Fibroblast of skin of abdomen (primary cell): ENCODE results near the gene NT5E.
A peak's percentile ranks its signal among the peaks of the same experiment; 100 is the strongest.

Source experiments
- DNase-seq: peaks from one replicate; pipeline ENCODE4 v3.0.0-alpha.2; 2013

Gene NT5E

GRCh38 chr6:85421972-85422371, 27.9 kb upstream of the NT5E start:
- peak; percentile 63 for DNase-seq

GRCh38 chr6:85422996-85423395, 26.9 kb upstream of the NT5E start:
- no peak for DNase-seq

- no peak for DNase-seq
These were observed 24.9 kb upstream of the NT5E start for GRCh38 chr6:85424981-85425380.

GRCh38 chr6:85425997-85426396, 23.9 kb upstream of the NT5E start:
- no peak for DNase-seq

GRCh38 chr6:85428486-85428885, 21.4 kb upstream of the NT5E start:
- no peak for DNase-seq

GRCh38 chr6:85429346-85429745, 20.5 kb upstream of the NT5E start:
- DNase-seq: peak; percentile 67

- DNase-seq: no peak
These were observed 18.6 kb upstream of the NT5E start for GRCh38 chr6:85431271-85431670.

GRCh38 chr6:85432554-85432953, 17.3 kb upstream of the NT5E start:
- no peak for DNase-seq

GRCh38 chr6:85435851-85436250, 14.0 kb upstream of the NT5E start:
- DNase-seq: peak; percentile 41

GRCh38 chr6:85436411-85436810, 13.5 kb upstream of the NT5E start:
- DNase-seq: peak; percentile 88

- no peak for DNase-seq
These were observed 12.9 kb upstream of the NT5E start for GRCh38 chr6:85436939-85437495.

GRCh38 chr6:85443349-85444117, 6.3 kb upstream of the NT5E start:
- no peak for DNase-seq

- peak; percentile 89 for DNase-seq
These were observed 480 bp upstream of the NT5E start for GRCh38 chr6:85449388-85449817.

- DNase-seq: no peak
These were observed 1.9 kb downstream of the NT5E start for GRCh38 chr6:85451565-85452306.

GRCh38 chr6:85452441-85452881, 2.6 kb downstream of the NT5E start:
- peak; percentile 84 for DNase-seq

GRCh38 chr6:85453052-85453451, 3.2 kb downstream of the NT5E start:
- no peak for DNase-seq

- DNase-seq: no peak
These were observed 3.6 kb downstream of the NT5E start for GRCh38 chr6:85453490-85453889.

GRCh38 chr6:85455471-85456026, 5.7 kb downstream of the NT5E start:
- DNase-seq: no peak

GRCh38 chr6:85456782-85457181, 6.9 kb downstream of the NT5E start:
- DNase-seq: no peak

GRCh38 chr6:85458184-85458583, 8.3 kb downstream of the NT5E start:
- DNase-seq: no peak

GRCh38 chr6:85458782-85459181, 8.9 kb downstream of the NT5E start:
- no peak for DNase-seq

GRCh38 chr6:85459224-85459901, 9.5 kb downstream of the NT5E start:
- DNase-seq: peak; percentile 96
